PFSK-1 (cell line): ENCODE results near the gene TNFRSF17.

Experiments used
- FOXP2 ChIP-seq: optimal IDR thresholded peaks from 2 replicates; pipeline ENCODE3; 2011; ENCODE audit warnings: borderline replicate concordance, control low read depth, inconsistent platforms; ENCODE audit not compliant: insufficient read depth; ENCODE audit errors: extremely low read length, extremely low read depth
- POLR2AphosphoS5 ChIP-seq: IDR thresholded peaks from 2 replicates; pipeline ENCODE4 v1.6.1; 2012; ENCODE audit warnings: low read depth, mild to moderate bottlenecking, control low read depth, low read length, moderate library complexity
- REST ChIP-seq, 2 experiments: IDR thresholded peaks; 2 replicates each; pipeline versions ENCODE4 v1.6.1 to v1.8.0; 2011 to 2012; ENCODE audit warnings: low read depth in 2 of 2, low read length in 2 of 2, control low read depth in 1 of 2, inconsistent platforms in 1 of 2, mild to moderate bottlenecking in 1 of 2, moderate library complexity in 1 of 2; ENCODE audit not compliant: insufficient read depth in 1 of 2
- SIN3A ChIP-seq: IDR thresholded peaks from 2 replicates; pipeline ENCODE4 v1.6.1; 2012; ENCODE audit warnings: mild to moderate bottlenecking, low read length, moderate library complexity, borderline replicate concordance; ENCODE audit not compliant: insufficient read depth
- TAF1 ChIP-seq: IDR thresholded peaks from 2 replicates; pipeline ENCODE4 v1.6.1; 2012; ENCODE audit warnings: low read length, control low read depth, borderline replicate concordance; ENCODE audit not compliant: insufficient read depth

Gene TNFRSF17

GRCh38 chr16:11946433-11946832 is 18.6 kb upstream of the TNFRSF17 start:
- TF ChIP-seq TAF1, result no peak

DNA sequence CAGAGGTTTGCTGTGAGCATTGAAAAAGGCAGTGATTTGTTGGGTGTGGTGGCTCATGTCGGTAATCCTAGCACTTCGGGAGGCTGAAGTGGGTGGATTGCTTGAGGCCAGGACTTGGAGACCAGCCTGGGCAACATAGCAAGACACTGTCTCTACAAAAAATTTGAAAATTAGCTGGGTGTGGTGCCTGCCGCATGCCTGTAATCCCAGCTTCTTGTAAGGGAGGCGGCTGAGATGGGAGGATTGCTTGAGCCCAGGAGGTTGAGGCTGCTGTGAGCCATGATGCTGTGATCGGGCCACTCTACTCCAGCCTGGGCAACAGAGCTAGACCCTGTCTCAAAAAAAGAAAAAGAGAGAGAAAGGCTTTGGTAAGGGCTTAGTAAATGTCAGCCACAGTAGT is 16.2 kb upstream of the TNFRSF17 start:
- TF ChIP-seq FOXP2 (no peak), REST (IDR thresholded peaks at IDR 0.05; ENCODE audit: insufficient read depth in 1 of 2, low read depth in 2 of 2, low read length in 2 of 2) (no peak), POLR2AphosphoS5 (no peak), SIN3A (no peak), TAF1 (no peak)

DNA sequence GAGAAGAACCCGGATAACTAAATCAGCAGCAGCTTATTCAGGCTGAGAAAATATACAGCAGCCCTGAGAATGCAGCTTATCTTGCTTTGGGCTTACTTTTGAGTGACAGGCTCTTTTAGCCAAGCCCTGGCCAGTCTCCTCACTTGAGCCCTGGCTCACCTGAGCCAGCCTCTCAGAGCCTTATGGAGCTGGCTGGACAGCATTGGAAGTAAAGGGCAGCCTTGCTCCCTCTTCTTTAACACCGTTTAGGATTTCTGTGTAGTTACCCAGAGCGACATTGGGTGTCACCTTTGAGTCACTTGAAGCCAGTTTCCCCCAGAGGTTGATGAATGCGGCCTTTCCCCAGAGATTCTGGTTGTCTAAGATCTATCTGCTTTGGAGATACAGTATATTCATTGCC is 15.5 kb upstream of the TNFRSF17 start:
- TF ChIP-seq REST (IDR thresholded peaks at IDR 0.05; ENCODE audit: insufficient read depth in 1 of 2, low read depth in 2 of 2, low read length in 2 of 2) (no peak), SIN3A (no peak)

GRCh38 chr16:11950388-11950787 is 14.6 kb upstream of the TNFRSF17 start:
- no peak for TF ChIP-seq FOXP2
- TF ChIP-seq POLR2AphosphoS5, result no peak
- no peak for TF ChIP-seq TAF1
- TF ChIP-seq SIN3A, result no peak
- no peak for TF ChIP-seq REST (IDR thresholded peaks at IDR 0.05; ENCODE audit: insufficient read depth in 1 of 2, low read depth in 2 of 2, low read length in 2 of 2)

DNA sequence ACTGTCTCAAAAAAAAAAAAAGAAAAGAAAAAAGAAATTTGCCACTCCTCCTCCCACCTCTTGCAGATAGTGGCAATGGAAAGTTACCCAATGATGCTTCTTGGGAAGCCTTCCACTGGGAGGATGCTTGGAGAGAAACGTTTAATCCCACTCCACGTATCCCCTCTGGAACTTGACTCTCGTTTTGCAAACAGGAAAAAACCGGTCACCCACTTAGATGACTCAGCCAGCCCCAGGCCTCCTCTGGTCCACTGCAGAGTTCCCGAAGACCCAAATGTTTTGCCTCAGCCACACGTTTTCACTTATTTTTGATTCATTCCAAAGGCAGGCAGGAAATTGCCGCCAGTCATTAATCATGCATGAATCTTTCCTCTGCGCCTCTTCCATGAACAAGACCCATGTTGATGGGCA is 9.3 kb upstream of the TNFRSF17 start:
- TF ChIP-seq POLR2AphosphoS5 (no peak), REST (IDR thresholded peaks at IDR 0.05; ENCODE audit: insufficient read depth in 1 of 2, low read depth in 2 of 2, low read length in 2 of 2) (no peak), TAF1 (no peak), FOXP2 (no peak), SIN3A (no peak)
